ENCODE results near the gene DCTN4.

The DCTN4 gene

GRCh38 chr5:150780187-150780692 lies 21.4 kb upstream of the DCTN4 start:
- Histone ChIP-seq H3K36me3 (ENCODE audit: insufficient read depth, low read length) (peaks cover 7% of the 10 kb centered on the region; the same call in 1 of the 2 replicates), H2AFZ (ENCODE audit: low read length) (no peak overlapping the region), H3K4me2 (ENCODE audit: low read depth, low read length, poor library complexity, severe bottlenecking) (peak overlapping the region; percentile 95), H3K27me3 (ENCODE audit: insufficient read depth, low read length, poor library complexity, severe bottlenecking) (peaks cover 7% of the 10 kb centered on the region), H3K79me2 (ENCODE audit: insufficient read depth, low read length) (peaks cover 92% of the 10 kb centered on the region), H3F3A (ENCODE audit: low read depth) (peaks cover 22% of the 10 kb centered on the region), H3K9ac (ENCODE audit: low read depth, low read length, poor library complexity, severe bottlenecking) (peak overlapping the region; percentile 97), H4K20me1 (ENCODE audit: insufficient read depth, low read length, poor library complexity, severe bottlenecking) (no peaks in the 10 kb centered on the region), H3K9me3 (ENCODE audit: insufficient read depth, low read depth, low read length) (no peaks in the 10 kb centered on the region), H3K4me3 (ENCODE audit: low read length, poor library complexity, severe bottlenecking) (peak overlapping the region; percentile 94), H3K9me2 (replicated peaks; ENCODE audit: low read depth, low read length) (no peaks in the 10 kb centered on the region), H3K4me1 (ENCODE audit: insufficient read depth, low read length, poor library complexity, severe bottlenecking) (peaks cover 62% of the 10 kb centered on the region)
- TF ChIP-seq EZH2phosphoT487 (IDR thresholded peaks at IDR 0.05; ENCODE audit: borderline replicate concordance), result no peak
- no peak for TF ChIP-seq CTCF (conservative IDR thresholded peaks at IDR 0.05; ENCODE audit: low read length)

GRCh38 chr5:150779397-150780186 lies 20.8 kb upstream of the DCTN4 start:
- no peaks in the 10 kb centered on the region for H3K9me3 ChIP-seq (ENCODE audit: insufficient read depth, low read depth, low read length)
- H3K9me2 ChIP-seq (replicated peaks; ENCODE audit: low read depth, low read length), result no peaks in the 10 kb centered on the region
- peak overlapping the region; percentile 95 for H3K4me2 ChIP-seq (ENCODE audit: low read depth, low read length, poor library complexity, severe bottlenecking)
- H3K9ac ChIP-seq (ENCODE audit: low read depth, low read length, poor library complexity, severe bottlenecking), result peak overlapping the region; percentile 97
- peaks cover 19% of the 10 kb centered on the region for H3F3A ChIP-seq (ENCODE audit: low read depth)
- TF ChIP-seq CTCF (conservative IDR thresholded peaks at IDR 0.05; ENCODE audit: low read length) (peak; percentile 22; the same call in 1 of the 2 replicates), EZH2phosphoT487 (IDR thresholded peaks at IDR 0.05; ENCODE audit: borderline replicate concordance) (no peak)
- no peak overlapping the region for H2AFZ ChIP-seq (ENCODE audit: low read length)
- H3K27me3 ChIP-seq (ENCODE audit: insufficient read depth, low read length, poor library complexity, severe bottlenecking), result peaks cover 7% of the 10 kb centered on the region
- H4K20me1 ChIP-seq (ENCODE audit: insufficient read depth, low read length, poor library complexity, severe bottlenecking), result no peaks in the 10 kb centered on the region
- H3K4me1 ChIP-seq (ENCODE audit: insufficient read depth, low read length, poor library complexity, severe bottlenecking), result peaks cover 62% of the 10 kb centered on the region
- H3K36me3 ChIP-seq (ENCODE audit: insufficient read depth, low read length), result peaks cover 7% of the 10 kb centered on the region; the same call in 1 of the 2 replicates
- H3K79me2 ChIP-seq (ENCODE audit: insufficient read depth, low read length), result peaks cover 90% of the 10 kb centered on the region
- peak overlapping the region; percentile 94 for H3K4me3 ChIP-seq (ENCODE audit: low read length, poor library complexity, severe bottlenecking)

GRCh38 chr5:150778517-150779396 lies 19.9 kb upstream of the DCTN4 start, which contains the start of gene SMIM3:
SMIM3 (plus strand) TSS chr5:150778757; CDS start chr5:150795441, 16,684 bp downstream.
- no peaks in the 10 kb centered on the region for H3K9me3 ChIP-seq (ENCODE audit: insufficient read depth, low read depth, low read length)
- peaks cover 87% of the 10 kb centered on the region for H3K79me2 ChIP-seq (ENCODE audit: insufficient read depth, low read length)
- peaks cover 7% of the 10 kb centered on the region; the same call in 1 of the 2 replicates for H3K36me3 ChIP-seq (ENCODE audit: insufficient read depth, low read length)
- 0 out of 2 replicates have a peak within 1 kb of the TSS, but pooled peaks have one; percentile 1 for H2AFZ ChIP-seq (ENCODE audit: low read length)
- H3K4me2 ChIP-seq (ENCODE audit: low read depth, low read length, poor library complexity, severe bottlenecking), result peak within 1 kb of the TSS; percentile 95
- H3F3A ChIP-seq (ENCODE audit: low read depth), result peaks cover 12% of the 10 kb centered on the region
- H3K4me1 ChIP-seq (ENCODE audit: insufficient read depth, low read length, poor library complexity, severe bottlenecking), result peaks cover 65% of the 10 kb centered on the region
- H3K4me3 ChIP-seq (ENCODE audit: low read length, poor library complexity, severe bottlenecking), result peak within 1 kb of the TSS; percentile 94
- H3K9me2 ChIP-seq (replicated peaks; ENCODE audit: low read depth, low read length), result no peaks in the 10 kb centered on the region
- H3K27me3 ChIP-seq (ENCODE audit: insufficient read depth, low read length, poor library complexity, severe bottlenecking), result peaks cover 7% of the 10 kb centered on the region
- no peaks in the 10 kb centered on the region for H4K20me1 ChIP-seq (ENCODE audit: insufficient read depth, low read length, poor library complexity, severe bottlenecking)
- peak within 1 kb of the TSS; percentile 97 for H3K9ac ChIP-seq (ENCODE audit: low read depth, low read length, poor library complexity, severe bottlenecking)
- TF ChIP-seq EZH2phosphoT487 (IDR thresholded peaks at IDR 0.05; ENCODE audit: borderline replicate concordance) (no peak), CTCF (conservative IDR thresholded peaks at IDR 0.05; ENCODE audit: low read length) (peak; percentile 66)

Measured in Loucy (cell line).